Testis (tissue), 2 donors: Measurements from ENCODE around the gene RAB36.

Experiments used
- CTCF ChIP-seq, 3 experiments: fragments of 450-650 bp in 2 of 3; fragments of 200-600 bp in 1 of 3; sonication (generic) in 1 of 3; IDR thresholded peaks; one replicate each; pipeline ENCODE4 v1.5.1; 2016 to 2019; ENCODE audit warnings: antibody characterized with exemption in 3 of 3, mild to moderate bottlenecking in 2 of 3, moderate library complexity in 1 of 3
- POLR2A ChIP-seq: fragments of 450-650 bp; IDR thresholded peaks from one replicate; pipeline ENCODE4 v1.6.1; 2017; ENCODE audit warnings: antibody characterized with exemption, mild to moderate bottlenecking, moderate library complexity

- TF ChIP-seq CTCF (IDR thresholded peaks at IDR 0.05) (no peak), POLR2A (no peak)
Measured at GRCh38 chr22:23157560-23158515, 12.6 kb downstream of the RAB36 start.
